GM12872 (cell line): Measurements from ENCODE around the gene P2RY14.

Experiments used
- TF ChIP-seq, protein P1 (sequence below): IDR thresholded peaks from 3 replicates; pipeline ENCODE4 v1.5.1; 2011; ENCODE audit warnings: low read depth, mild to moderate bottlenecking, low read length, moderate library complexity; ENCODE audit not compliant: insufficient read depth

The P2RY14 gene

GRCh38 chr3:151309566-151309965 is 31.2 kb upstream of the P2RY14 start:
- TF ChIP-seq, protein P1, sequence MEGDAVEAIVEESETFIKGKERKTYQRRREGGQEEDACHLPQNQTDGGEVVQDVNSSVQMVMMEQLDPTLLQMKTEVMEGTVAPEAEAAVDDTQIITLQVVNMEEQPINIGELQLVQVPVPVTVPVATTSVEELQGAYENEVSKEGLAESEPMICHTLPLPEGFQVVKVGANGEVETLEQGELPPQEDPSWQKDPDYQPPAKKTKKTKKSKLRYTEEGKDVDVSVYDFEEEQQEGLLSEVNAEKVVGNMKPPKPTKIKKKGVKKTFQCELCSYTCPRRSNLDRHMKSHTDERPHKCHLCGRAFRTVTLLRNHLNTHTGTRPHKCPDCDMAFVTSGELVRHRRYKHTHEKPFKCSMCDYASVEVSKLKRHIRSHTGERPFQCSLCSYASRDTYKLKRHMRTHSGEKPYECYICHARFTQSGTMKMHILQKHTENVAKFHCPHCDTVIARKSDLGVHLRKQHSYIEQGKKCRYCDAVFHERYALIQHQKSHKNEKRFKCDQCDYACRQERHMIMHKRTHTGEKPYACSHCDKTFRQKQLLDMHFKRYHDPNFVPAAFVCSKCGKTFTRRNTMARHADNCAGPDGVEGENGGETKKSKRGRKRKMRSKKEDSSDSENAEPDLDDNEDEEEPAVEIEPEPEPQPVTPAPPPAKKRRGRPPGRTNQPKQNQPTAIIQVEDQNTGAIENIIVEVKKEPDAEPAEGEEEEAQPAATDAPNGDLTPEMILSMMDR: no peak

DNA sequence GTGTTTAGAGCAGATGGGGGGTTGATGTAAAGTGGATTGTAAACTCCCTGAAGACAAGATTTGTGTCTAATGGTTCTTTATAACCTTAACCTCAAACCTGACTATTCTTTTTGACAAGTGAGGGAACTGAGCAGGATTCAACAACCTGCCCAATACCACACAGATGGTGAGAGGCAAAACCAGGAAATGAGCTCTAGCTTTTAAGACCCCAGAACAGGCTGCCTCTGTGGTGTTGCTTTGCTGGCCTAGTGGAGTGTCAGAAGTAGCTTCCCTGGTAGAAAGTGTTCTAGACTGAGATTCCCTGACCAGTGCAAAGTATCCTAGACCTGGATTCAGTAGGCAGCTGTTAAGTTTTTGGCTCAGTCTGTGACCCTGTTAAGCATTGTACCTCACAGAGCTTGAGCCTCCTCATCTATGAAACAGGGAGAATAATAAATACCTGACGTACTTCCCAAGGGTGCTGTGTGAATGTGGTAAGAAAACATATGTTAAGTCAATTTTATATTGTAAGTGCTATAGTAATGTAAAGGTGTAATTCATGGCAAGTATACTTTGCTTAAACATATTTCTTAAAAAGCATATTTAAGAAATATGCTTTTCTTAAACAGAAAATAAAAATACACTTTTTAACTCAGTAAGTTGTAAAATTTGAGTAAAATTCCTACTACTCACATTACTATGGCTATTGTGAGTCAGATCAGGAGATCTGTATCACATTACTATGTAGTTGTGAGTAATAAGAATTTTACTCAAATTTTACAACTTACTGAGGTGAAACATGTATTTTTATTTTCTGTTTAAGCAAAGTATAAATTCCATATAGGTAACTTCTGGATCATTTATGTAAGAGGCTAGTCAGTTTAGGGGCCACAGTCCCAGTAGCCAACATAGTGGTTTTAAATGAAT is 29.5 kb upstream of the P2RY14 start:
- TF ChIP-seq, protein P1: no peak

DNA sequence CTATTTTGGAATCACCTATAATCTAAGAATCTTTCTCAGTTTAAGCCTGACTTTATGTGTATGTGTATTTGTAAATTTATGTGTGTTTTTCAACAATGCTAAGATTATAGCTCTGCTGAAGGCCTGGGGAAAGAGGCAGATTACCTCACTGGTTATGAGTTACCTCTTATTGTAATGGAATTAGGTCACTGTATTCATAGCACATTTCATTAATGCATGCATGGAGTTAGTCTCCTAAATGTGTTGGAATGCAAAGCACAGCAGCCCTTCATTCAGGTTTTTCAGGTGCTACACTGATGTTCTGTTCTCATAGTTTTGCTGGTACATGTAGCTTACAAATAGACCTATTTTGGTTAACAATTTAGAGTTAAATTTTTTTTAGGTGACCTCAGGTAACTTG is 28.8 kb upstream of the P2RY14 start:
- TF ChIP-seq, protein P1: no peak

- TF ChIP-seq, protein P1: no peak
Measured at GRCh38 chr3:151306168-151306810, 27.9 kb upstream of the P2RY14 start.

GRCh38 chr3:151305775-151306151 is 27.4 kb upstream of the P2RY14 start:
- TF ChIP-seq, protein P1: no peak

DNA sequence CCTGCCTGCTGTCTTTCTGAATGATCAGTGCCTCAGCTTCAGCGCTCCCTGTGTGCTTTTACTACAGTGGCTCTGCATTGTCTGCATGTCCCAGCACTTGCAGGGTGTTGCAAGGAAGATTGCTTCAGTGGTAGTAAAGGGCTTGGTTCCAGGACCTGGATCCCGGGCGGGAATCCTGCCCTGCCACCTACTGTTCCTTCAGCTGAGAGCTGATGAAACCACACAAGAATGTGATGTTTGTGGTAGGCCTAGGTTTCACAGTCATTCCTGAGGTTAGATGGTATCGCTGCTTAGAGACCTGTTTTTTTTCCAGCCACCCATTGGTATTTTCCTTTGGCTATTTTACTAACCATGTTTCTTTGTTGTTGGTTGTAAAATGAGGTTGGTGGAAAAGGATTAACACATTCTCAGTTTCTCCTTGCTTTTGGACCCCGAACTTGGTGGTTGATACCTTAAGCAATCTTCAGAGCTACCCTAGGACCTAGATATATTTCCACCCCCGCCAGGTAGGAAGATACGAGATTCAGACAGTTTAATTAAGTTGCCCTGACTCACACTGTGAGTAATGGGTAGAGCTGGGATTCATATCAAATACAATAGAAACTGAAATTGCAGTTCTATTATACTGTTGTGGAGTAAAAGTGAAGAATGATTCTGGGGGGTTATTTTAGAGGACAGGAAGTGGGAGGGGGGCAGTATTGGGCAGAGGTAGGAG is 26.9 kb upstream of the P2RY14 start:
- TF ChIP-seq, protein P1: no peak

GRCh38 chr3:151303751-151304150 is 25.4 kb upstream of the P2RY14 start:
- TF ChIP-seq, protein P1: no peak
